HEK293 (cell line): Measurements from ENCODE around the gene UBXN6.

Experiments
- CTCF ChIA-PET: fragments of 350-600 bp; formaldehyde crosslinking; extraction: SDS; loops from one replicate; lab custom pipeline; 2021; ENCODE audit warnings: antibody characterized with exemption; lab: Yijun Ruan, JAX
- POLR2A ChIA-PET: fragments of 300-600 bp; formaldehyde crosslinking; extraction: SDS; loops from one replicate; lab custom pipeline; 2020; ENCODE audit warnings: antibody characterized with exemption, inconsistent platforms; lab: Yijun Ruan, JAX
- H3K27ac ChIP-seq: fragments of 200-500 bp; sonication (Bioruptor generic); 2 replicates; pipeline ENCODE4 v1.5.1; 2014; ENCODE audit warnings: low read depth, low read length, control low read depth, inconsistent platforms; ENCODE audit errors: extremely low read depth
- H3K36me3 ChIP-seq, 2 experiments: fragments of 200-500 bp in 1 of 2; sonication (Bioruptor generic) in 1 of 2; 1 replicate in 1 of 2; 2 replicates in 1 of 2; pipeline ENCODE4 v1.5.1; 2014 to 2017; ENCODE audit warnings: inconsistent platforms in 2 of 2, low read length in 2 of 2; ENCODE audit not compliant: control insufficient read depth in 2 of 2, insufficient read depth in 1 of 2
- H3K4me1 ChIP-seq: fragments of 200-500 bp; sonication (Bioruptor generic); 2 replicates; pipeline ENCODE4 v1.5.1; 2014; ENCODE audit warnings: mild to moderate bottlenecking, low read length, inconsistent platforms; ENCODE audit not compliant: control insufficient read depth, insufficient read depth
- H3K4me3 ChIP-seq: 2 replicates; pipeline ENCODE4 v1.5.1; 2011; ENCODE audit warnings: low read depth, mild to moderate bottlenecking, control low read depth, low read length, moderate library complexity
- H3K9me3 ChIP-seq: fragments of 200-500 bp; sonication (Bioruptor generic); 2 replicates; pipeline ENCODE4 v1.5.1; 2014; ENCODE audit warnings: low read depth, low read length, inconsistent platforms; ENCODE audit not compliant: control insufficient read depth, insufficient read depth
- FEZF1 ChIP-seq: fragments of 450-650 bp; formaldehyde crosslinking; IDR thresholded peaks from 2 replicates; pipeline ENCODE4 v1.5.1; 2016; ENCODE audit warnings: missing biosample characterization, missing genetic modification characterization
- KLF8 ChIP-seq: fragments of 450-650 bp; formaldehyde crosslinking; IDR thresholded peaks from 2 replicates; pipeline ENCODE4 v1.5.1; 2016; ENCODE audit warnings: missing biosample characterization, missing genetic modification characterization
- OSR2 ChIP-seq: fragments of 450-650 bp; formaldehyde crosslinking; IDR thresholded peaks from 2 replicates; pipeline ENCODE4 v1.5.1; 2016; ENCODE audit warnings: missing biosample characterization, missing genetic modification characterization
- PRDM1 ChIP-seq: fragments of 450-650 bp; formaldehyde crosslinking; IDR thresholded peaks from 2 replicates; pipeline ENCODE4; 2016; ENCODE audit warnings: missing biosample characterization, missing genetic modification characterization
- REPIN1 ChIP-seq: fragments of 450-650 bp; formaldehyde crosslinking; IDR thresholded peaks from 2 replicates; pipeline ENCODE4 v1.5.1; 2017; ENCODE audit warnings: missing biosample characterization, missing genetic modification characterization, low read depth
- SETDB1 ChIP-seq: IDR thresholded peaks from one replicate; pipeline ENCODE4 v1.6.1; 2017; ENCODE audit warnings: mild to moderate bottlenecking, low read length, moderate library complexity, mixed read lengths; ENCODE audit not compliant: insufficient read length
- YY2 ChIP-seq: fragments of 450-650 bp; formaldehyde crosslinking; IDR thresholded peaks from 2 replicates; pipeline ENCODE4 v1.5.1; 2016; ENCODE audit warnings: missing biosample characterization, missing genetic modification characterization
- ZFP69B ChIP-seq: fragments of 450-650 bp; formaldehyde crosslinking; IDR thresholded peaks from 2 replicates; pipeline ENCODE4 v1.5.1; 2016; ENCODE audit warnings: missing biosample characterization, missing genetic modification characterization
- ZNF114 ChIP-seq: fragments of 450-650 bp; formaldehyde crosslinking; IDR thresholded peaks from 2 replicates; pipeline ENCODE4 v1.5.0; 2017; ENCODE audit warnings: missing biosample characterization, missing genetic modification characterization
- ZNF133 ChIP-seq: fragments of 450-650 bp; formaldehyde crosslinking; IDR thresholded peaks from 2 replicates; pipeline ENCODE4 v1.5.1; 2016; ENCODE audit warnings: missing biosample characterization, missing genetic modification characterization
- ZNF174 ChIP-seq: fragments of 450-650 bp; formaldehyde crosslinking; IDR thresholded peaks from 2 replicates; pipeline ENCODE4 v1.5.0; 2017; ENCODE audit warnings: missing biosample characterization, mild to moderate bottlenecking, missing genetic modification characterization
- ZNF2 ChIP-seq: fragments of 450-650 bp; formaldehyde crosslinking; IDR thresholded peaks from 2 replicates; pipeline ENCODE4 v1.5.1; 2016; ENCODE audit warnings: missing biosample characterization, missing genetic modification characterization
- ZNF202 ChIP-seq: fragments of 450-650 bp; formaldehyde crosslinking; IDR thresholded peaks from 2 replicates; pipeline ENCODE4 v1.5.1; 2016; ENCODE audit warnings: missing biosample characterization, missing genetic modification characterization, borderline replicate concordance
- ZNF211 ChIP-seq: fragments of 450-650 bp; formaldehyde crosslinking; IDR thresholded peaks from 2 replicates; pipeline ENCODE4 v1.5.1; 2016; ENCODE audit warnings: low read depth, missing biosample characterization, missing genetic modification characterization
- ZNF473 ChIP-seq: fragments of 450-650 bp; formaldehyde crosslinking; IDR thresholded peaks from 2 replicates; pipeline ENCODE4 v1.5.1; 2017; ENCODE audit warnings: missing biosample characterization, missing genetic modification characterization
- ZNF548 ChIP-seq: fragments of 450-650 bp; formaldehyde crosslinking; IDR thresholded peaks from 2 replicates; pipeline ENCODE4 v1.5.1; 2016; ENCODE audit warnings: missing biosample characterization, missing genetic modification characterization
- ZNF549 ChIP-seq: fragments of 450-650 bp; IDR thresholded peaks from 2 replicates; pipeline ENCODE4 v1.5.1; 2018; ENCODE audit warnings: missing biosample characterization, missing genetic modification characterization, mild to moderate bottlenecking, inconsistent platforms, moderate library complexity
- ZNF555 ChIP-seq: fragments of 450-650 bp; formaldehyde crosslinking; conservative IDR thresholded peaks from 2 replicates; pipeline ENCODE4 v1.5.1; 2017; ENCODE audit warnings: missing biosample characterization, mild to moderate bottlenecking, missing genetic modification characterization, inconsistent platforms
- ZNF558 ChIP-seq: fragments of 450-650 bp; formaldehyde crosslinking; IDR thresholded peaks from 2 replicates; pipeline ENCODE4 v1.5.1; 2016; ENCODE audit warnings: missing biosample characterization, missing genetic modification characterization
- ZNF560 ChIP-seq: fragments of 450-650 bp; formaldehyde crosslinking; IDR thresholded peaks from 2 replicates; pipeline ENCODE4 v1.5.1; 2017; ENCODE audit warnings: missing biosample characterization, missing genetic modification characterization, borderline replicate concordance
- ZNF660 ChIP-seq: fragments of 450-650 bp; IDR thresholded peaks from 2 replicates; pipeline ENCODE4 v1.5.1; 2018; ENCODE audit warnings: missing biosample characterization, mild to moderate bottlenecking, missing genetic modification characterization
- ZNF664 ChIP-seq: fragments of 450-650 bp; formaldehyde crosslinking; IDR thresholded peaks from 2 replicates; pipeline ENCODE4 v1.5.1; 2016; ENCODE audit warnings: missing biosample characterization, missing genetic modification characterization
- ZNF777 ChIP-seq: fragments of 450-650 bp; formaldehyde crosslinking; IDR thresholded peaks from 2 replicates; pipeline ENCODE4 v1.5.1; 2017; ENCODE audit warnings: missing biosample characterization, missing genetic modification characterization, borderline replicate concordance
- ZSCAN23 ChIP-seq: fragments of 450-650 bp; formaldehyde crosslinking; IDR thresholded peaks from 2 replicates; pipeline ENCODE4 v1.5.1; 2016; ENCODE audit warnings: missing biosample characterization, missing genetic modification characterization
- TF ChIP-seq, protein P1 (sequence below): fragments of 450-650 bp; formaldehyde crosslinking; IDR thresholded peaks from 2 replicates; pipeline ENCODE4 v1.5.1; 2016; ENCODE audit warnings: missing biosample characterization, missing genetic modification characterization
- TF ChIP-seq, protein P2 (sequence below): fragments of 450-650 bp; formaldehyde crosslinking; IDR thresholded peaks from 2 replicates; pipeline ENCODE4 v1.5.1; 2016; ENCODE audit warnings: missing biosample characterization, missing genetic modification characterization
- TF ChIP-seq, protein P3 (sequence below): fragments of 450-650 bp; formaldehyde crosslinking; IDR thresholded peaks from 2 replicates; pipeline ENCODE4 v1.5.1; 2016; ENCODE audit warnings: missing biosample characterization, missing genetic modification characterization
- TF ChIP-seq, protein P4 (sequence below): fragments of 450-650 bp; formaldehyde crosslinking; IDR thresholded peaks from 2 replicates; pipeline ENCODE4 v1.5.1; 2016; ENCODE audit warnings: missing biosample characterization, missing genetic modification characterization, borderline replicate concordance

Gene UBXN6

DNA sequence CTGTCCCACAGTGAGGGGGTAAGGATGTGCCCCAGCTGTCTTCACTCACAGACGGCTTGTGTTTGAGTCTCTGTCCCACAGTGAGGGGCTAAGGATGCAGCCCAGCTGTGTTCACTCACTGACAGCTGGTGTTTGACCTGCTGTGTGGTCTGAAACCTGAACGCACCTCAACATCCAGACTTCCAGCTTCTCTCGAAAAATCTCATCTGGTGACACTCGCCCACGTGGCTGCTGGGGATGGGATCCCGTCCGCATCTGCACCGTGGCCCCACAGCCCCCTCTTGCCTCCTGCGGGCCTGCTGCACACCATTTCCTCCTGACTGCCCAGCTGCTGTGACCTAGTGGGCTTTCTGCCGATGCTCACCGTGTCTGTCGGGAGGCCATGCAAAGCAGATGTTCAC, 27.8 kb downstream of the UBXN6 start:
- ChIA-PET POLR2A (interaction anchor here (0.8 to 1.6 kb wide), 2 partner anchors 13 to 20 kb away, joined by 4 to 8 read pairs; no protein-coding TSS in a partner anchor), CTCF (interaction anchor here (1.2 kb wide), 1 partner anchor 14 kb away, joined by 3 read pairs; no protein-coding TSS in a partner anchor)
- no peak overlapping the region for H3K4me3 ChIP-seq
- H3K27ac ChIP-seq: no peak overlapping the region
- H3K9me3 ChIP-seq: no peaks in the 10 kb centered on the region
- TF ChIP-seq KLF8 (no peak), ZNF473 (tag by site-specific recombination) (no peak), ZNF202 (tag by site-specific recombination) (no peak), ZNF560 (tag by site-specific recombination) (no peak), PRDM1 (tag by site-specific recombination) (no peak), ZNF558 (tag by site-specific recombination) (no peak), ZNF777 (tag by site-specific recombination) (no peak), REPIN1 (tag by site-specific recombination) (no peak), YY2 (tag by site-specific recombination) (no peak), ZNF548 (tag by site-specific recombination) (no peak), ZNF133 (no peak), ZNF555 (no peak), ZSCAN23 (tag by site-specific recombination) (no peak)
- no peaks in the 10 kb centered on the region for H3K4me1 ChIP-seq
- peaks cover 60 to 87% of the 10 kb centered on the region in 2 experiments for H3K36me3 ChIP-seq

DNA sequence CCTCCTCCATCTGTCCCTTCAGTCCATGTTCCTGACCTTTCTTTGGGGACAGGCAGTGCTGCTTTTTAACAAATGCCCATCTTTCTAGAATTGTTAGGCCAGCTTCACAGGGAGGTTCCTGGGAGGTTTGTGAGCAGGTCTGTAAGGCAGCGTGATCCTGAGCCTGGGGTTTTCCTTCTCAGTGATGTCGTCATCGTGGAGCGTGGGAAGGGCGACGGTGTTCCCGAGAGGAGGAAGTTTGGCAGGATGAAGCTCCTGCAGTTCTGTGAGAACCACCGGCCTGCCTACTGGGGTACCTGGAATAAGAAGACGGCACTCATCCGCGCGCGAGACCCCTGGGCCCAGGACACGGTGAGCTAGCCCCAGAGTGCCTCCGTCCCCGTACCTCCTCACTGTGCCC, 28.3 kb downstream of the UBXN6 start:
- no peak overlapping the region for H3K4me3 ChIP-seq
- H3K36me3 ChIP-seq: peaks cover 61 to 87% of the 10 kb centered on the region in 2 experiments
- no peaks in the 10 kb centered on the region for H3K4me1 ChIP-seq
- CTCF ChIA-PET: interaction anchor here (1.2 kb wide), 1 partner anchor 13 kb away, joined by 3 read pairs; no protein-coding TSS in a partner anchor
- H3K9me3 ChIP-seq: no peaks in the 10 kb centered on the region
- no peak overlapping the region for H3K27ac ChIP-seq
- POLR2A ChIA-PET: interaction anchor here (0.5 to 1.6 kb wide), 3 partner anchors 12 to 48 kb away, joined by 4 to 8 read pairs (median 4); no protein-coding TSS in a partner anchor
- TF ChIP-seq ZNF211 (tag by site-specific recombination) (no peak), ZNF2 (no peak), ZNF664 (tag by site-specific recombination) (no peak), OSR2 (no peak), ZNF174 (tag by site-specific recombination) (no peak), ZFP69B (tag by site-specific recombination) (no peak), FEZF1 (no peak), ZNF549 (tag by site-specific recombination) (no peak), ZNF114 (no peak), SETDB1 (no peak), ZNF660 (tag by site-specific recombination) (no peak)
- TF ChIP-seq, protein P1, sequence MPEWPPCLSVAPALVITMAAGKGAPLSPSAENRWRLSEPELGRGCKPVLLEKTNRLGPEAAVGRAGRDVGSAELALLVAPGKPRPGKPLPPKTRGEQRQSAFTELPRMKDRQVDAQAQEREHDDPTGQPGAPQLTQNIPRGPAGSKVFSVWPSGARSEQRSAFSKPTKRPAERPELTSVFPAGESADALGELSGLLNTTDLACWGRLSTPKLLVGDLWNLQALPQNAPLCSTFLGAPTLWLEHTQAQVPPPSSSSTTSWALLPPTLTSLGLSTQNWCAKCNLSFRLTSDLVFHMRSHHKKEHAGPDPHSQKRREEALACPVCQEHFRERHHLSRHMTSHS (tag by site-specific recombination): no peak
- TF ChIP-seq, protein P2, sequence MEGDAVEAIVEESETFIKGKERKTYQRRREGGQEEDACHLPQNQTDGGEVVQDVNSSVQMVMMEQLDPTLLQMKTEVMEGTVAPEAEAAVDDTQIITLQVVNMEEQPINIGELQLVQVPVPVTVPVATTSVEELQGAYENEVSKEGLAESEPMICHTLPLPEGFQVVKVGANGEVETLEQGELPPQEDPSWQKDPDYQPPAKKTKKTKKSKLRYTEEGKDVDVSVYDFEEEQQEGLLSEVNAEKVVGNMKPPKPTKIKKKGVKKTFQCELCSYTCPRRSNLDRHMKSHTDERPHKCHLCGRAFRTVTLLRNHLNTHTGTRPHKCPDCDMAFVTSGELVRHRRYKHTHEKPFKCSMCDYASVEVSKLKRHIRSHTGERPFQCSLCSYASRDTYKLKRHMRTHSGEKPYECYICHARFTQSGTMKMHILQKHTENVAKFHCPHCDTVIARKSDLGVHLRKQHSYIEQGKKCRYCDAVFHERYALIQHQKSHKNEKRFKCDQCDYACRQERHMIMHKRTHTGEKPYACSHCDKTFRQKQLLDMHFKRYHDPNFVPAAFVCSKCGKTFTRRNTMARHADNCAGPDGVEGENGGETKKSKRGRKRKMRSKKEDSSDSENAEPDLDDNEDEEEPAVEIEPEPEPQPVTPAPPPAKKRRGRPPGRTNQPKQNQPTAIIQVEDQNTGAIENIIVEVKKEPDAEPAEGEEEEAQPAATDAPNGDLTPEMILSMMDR: no peak
- TF ChIP-seq, protein P3, sequence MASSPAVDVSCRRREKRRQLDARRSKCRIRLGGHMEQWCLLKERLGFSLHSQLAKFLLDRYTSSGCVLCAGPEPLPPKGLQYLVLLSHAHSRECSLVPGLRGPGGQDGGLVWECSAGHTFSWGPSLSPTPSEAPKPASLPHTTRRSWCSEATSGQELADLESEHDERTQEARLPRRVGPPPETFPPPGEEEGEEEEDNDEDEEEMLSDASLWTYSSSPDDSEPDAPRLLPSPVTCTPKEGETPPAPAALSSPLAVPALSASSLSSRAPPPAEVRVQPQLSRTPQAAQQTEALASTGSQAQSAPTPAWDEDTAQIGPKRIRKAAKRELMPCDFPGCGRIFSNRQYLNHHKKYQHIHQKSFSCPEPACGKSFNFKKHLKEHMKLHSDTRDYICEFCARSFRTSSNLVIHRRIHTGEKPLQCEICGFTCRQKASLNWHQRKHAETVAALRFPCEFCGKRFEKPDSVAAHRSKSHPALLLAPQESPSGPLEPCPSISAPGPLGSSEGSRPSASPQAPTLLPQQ (tag by site-specific recombination): no peak
- TF ChIP-seq, protein P4, sequence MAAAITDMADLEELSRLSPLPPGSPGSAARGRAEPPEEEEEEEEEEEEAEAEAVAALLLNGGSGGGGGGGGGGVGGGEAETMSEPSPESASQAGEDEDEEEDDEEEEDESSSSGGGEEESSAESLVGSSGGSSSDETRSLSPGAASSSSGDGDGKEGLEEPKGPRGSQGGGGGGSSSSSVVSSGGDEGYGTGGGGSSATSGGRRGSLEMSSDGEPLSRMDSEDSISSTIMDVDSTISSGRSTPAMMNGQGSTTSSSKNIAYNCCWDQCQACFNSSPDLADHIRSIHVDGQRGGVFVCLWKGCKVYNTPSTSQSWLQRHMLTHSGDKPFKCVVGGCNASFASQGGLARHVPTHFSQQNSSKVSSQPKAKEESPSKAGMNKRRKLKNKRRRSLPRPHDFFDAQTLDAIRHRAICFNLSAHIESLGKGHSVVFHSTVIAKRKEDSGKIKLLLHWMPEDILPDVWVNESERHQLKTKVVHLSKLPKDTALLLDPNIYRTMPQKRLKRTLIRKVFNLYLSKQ (tag by site-specific recombination): no peak
